PC-9 (cell line): ENCODE data around the gene SIRPA. TPM values are rescaled to one million over a fixed set of nuclear protein-coding genes. Genes with fewer than 3 reads are reported as not detected.

Experiments used
- BruUV-seq: library from RNA; stranded (reverse); fragments of 400-500 nt; replicated peaks from 2 replicates; lab custom pipeline; 2021; lab: Mats Ljungman, UMichigan
- CTCF ChIA-PET: fragments of 300-600 bp; sonication (Branson Sonifier 250); formaldehyde crosslinking; loops from one replicate; lab custom pipeline; 2022; ENCODE audit warnings: antibody characterized with exemption; lab: Charles Lee
- POLR2A ChIA-PET: fragments of 300-600 bp; sonication (Branson Sonifier 250); formaldehyde crosslinking; loops from one replicate; lab custom pipeline; 2022; ENCODE audit warnings: antibody characterized with exemption; ENCODE audit not compliant: unreplicated experiment; lab: Charles Lee
- DNase-seq, 2 experiments: peaks; one replicate each; pipeline versions ENCODE4 v3.0.0 to v3.0.0-alpha.2; 2015 to 2022; ENCODE audit warnings: mixed read lengths in 1 of 2
- H2AFZ ChIP-seq: fragments of 200-600 bp; sonication (generic); 2 replicates; pipeline ENCODE4 v1.8.1; 2017; ENCODE audit warnings: antibody characterized with exemption
- H3F3A ChIP-seq: fragments of 200-600 bp; sonication (generic); 2 replicates; pipeline ENCODE4 v1.8.1; 2017; ENCODE audit warnings: antibody characterized with exemption, mild to moderate bottlenecking, low read depth; ENCODE audit not compliant: insufficient read depth
- H3K27ac ChIP-seq: fragments of 200-600 bp; sonication (generic); 2 replicates; pipeline ENCODE4 v1.6.1; 2016; ENCODE audit warnings: mixed run types
- H3K27me3 ChIP-seq: fragments of 200-600 bp; sonication (generic); 2 replicates; pipeline ENCODE4 v1.6.1; 2016; ENCODE audit warnings: low read depth, mixed run types; ENCODE audit not compliant: insufficient read depth
- H3K36me3 ChIP-seq: fragments of 200-600 bp; sonication (generic); 2 replicates; pipeline ENCODE4 v1.6.1; 2016; ENCODE audit warnings: low read depth, mixed run types
- H3K4me1 ChIP-seq: fragments of 200-600 bp; sonication (generic); replicated peaks from 2 replicates; pipeline ENCODE4 v1.6.1; 2016; ENCODE audit warnings: mixed run types; ENCODE audit not compliant: insufficient read depth
- H3K4me2 ChIP-seq: fragments of 200-600 bp; sonication (generic); 2 replicates; pipeline ENCODE4 v1.6.1; 2017; ENCODE audit warnings: mixed run types
- H3K4me3 ChIP-seq: fragments of 200-600 bp; sonication (generic); 2 replicates; pipeline ENCODE4 v1.6.1; 2016; ENCODE audit warnings: mixed run types
- H3K79me2 ChIP-seq: fragments of 200-600 bp; sonication (generic); 2 replicates; pipeline ENCODE4 v1.6.1; 2017; ENCODE audit warnings: low read depth, mixed run types
- H3K9me2 ChIP-seq: fragments of 200-600 bp; sonication (generic); 2 replicates; pipeline ENCODE4 v1.8.1; 2017; ENCODE audit warnings: mild to moderate bottlenecking; ENCODE audit not compliant: insufficient read depth
- H3K9me3 ChIP-seq: fragments of 200-600 bp; sonication (generic); 2 replicates; pipeline ENCODE4 v1.8.1; 2016; ENCODE audit warnings: low read depth; ENCODE audit not compliant: insufficient read depth
- H4K20me1 ChIP-seq: fragments of 200-600 bp; sonication (generic); 2 replicates; pipeline ENCODE4 v1.8.1; 2017; ENCODE audit not compliant: insufficient read depth
- EZH2 ChIP-seq: fragments of 200-600 bp; sonication (generic); IDR thresholded peaks from 2 replicates; pipeline ENCODE4 v1.8.0; 2017; ENCODE audit warnings: antibody characterized with exemption, low read depth
- intact Hi-C: fragments of 100-400 bp; cut with micrococcal nuclease; formaldehyde crosslinking; loops from one replicate; pipeline ENCODE4 v1.10.0; 2022; ENCODE audit not compliant: unreplicated experiment
- total RNA-seq: library from RNA; stranded (reverse); gene quantifications from 2 replicates; pipeline ENCODE4 v1.2.3, GENCODE V29; 2021
- TF ChIP-seq, protein P1 (sequence below): fragments of 200-600 bp; sonication (generic); conservative IDR thresholded peaks from 2 replicates; pipeline ENCODE4 v1.6.1; 2017; ENCODE audit warnings: mixed run types, antibody characterized with exemption, mild to moderate bottlenecking, moderate library complexity

SIRPA gene
- total RNA-seq, 1 experiment from 2014 or later: 18.4 TPM

DNA sequence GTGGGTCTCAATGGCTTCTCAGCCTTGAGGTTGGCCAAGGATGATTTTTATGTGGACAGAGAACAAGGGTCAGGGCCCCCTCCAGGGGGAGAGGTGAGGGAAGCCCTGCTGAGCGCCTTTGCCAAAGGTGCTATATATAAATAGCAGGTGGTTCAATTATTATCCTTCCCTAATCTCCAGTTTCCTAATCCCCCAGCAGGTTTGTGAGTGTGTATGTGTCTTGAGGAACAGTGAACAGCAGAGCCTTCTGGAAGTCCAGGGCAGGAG lies 3.2 kb upstream of the SIRPA start:
- Histone ChIP-seq H3K36me3 (no peaks in the 10 kb centered on the region), H3K9me3 (no peaks in the 10 kb centered on the region), H3K79me2 (peaks cover 10% of the 10 kb centered on the region; the same call in 1 of the 2 replicates), H4K20me1 (no peaks in the 10 kb centered on the region), H3K9me2 (no peaks in the 10 kb centered on the region), H3K4me3 (no peak overlapping the region), H3K27ac (no peak overlapping the region), H3K27me3 (no peaks in the 10 kb centered on the region), H3K4me1 (peaks cover 15% of the 10 kb centered on the region), H2AFZ (no peak overlapping the region), H3K4me2 (no peak overlapping the region), H3F3A (peaks cover 3% of the 10 kb centered on the region; the same call in 1 of the 2 replicates)
- no TSS peak for BruUV-seq
- DNase-seq: no peak
- POLR2A ChIA-PET: no interaction called here
- TF ChIP-seq EZH2: no peak
- TF ChIP-seq, protein P1, sequence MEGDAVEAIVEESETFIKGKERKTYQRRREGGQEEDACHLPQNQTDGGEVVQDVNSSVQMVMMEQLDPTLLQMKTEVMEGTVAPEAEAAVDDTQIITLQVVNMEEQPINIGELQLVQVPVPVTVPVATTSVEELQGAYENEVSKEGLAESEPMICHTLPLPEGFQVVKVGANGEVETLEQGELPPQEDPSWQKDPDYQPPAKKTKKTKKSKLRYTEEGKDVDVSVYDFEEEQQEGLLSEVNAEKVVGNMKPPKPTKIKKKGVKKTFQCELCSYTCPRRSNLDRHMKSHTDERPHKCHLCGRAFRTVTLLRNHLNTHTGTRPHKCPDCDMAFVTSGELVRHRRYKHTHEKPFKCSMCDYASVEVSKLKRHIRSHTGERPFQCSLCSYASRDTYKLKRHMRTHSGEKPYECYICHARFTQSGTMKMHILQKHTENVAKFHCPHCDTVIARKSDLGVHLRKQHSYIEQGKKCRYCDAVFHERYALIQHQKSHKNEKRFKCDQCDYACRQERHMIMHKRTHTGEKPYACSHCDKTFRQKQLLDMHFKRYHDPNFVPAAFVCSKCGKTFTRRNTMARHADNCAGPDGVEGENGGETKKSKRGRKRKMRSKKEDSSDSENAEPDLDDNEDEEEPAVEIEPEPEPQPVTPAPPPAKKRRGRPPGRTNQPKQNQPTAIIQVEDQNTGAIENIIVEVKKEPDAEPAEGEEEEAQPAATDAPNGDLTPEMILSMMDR: no peak
- intact Hi-C loops: no loop called here
- CTCF ChIA-PET: no interaction called here

- intact Hi-C loops: no loop called here
- no peaks in the 10 kb centered on the region for H3K9me2 ChIP-seq
- TF ChIP-seq EZH2: no peak
- TF ChIP-seq, protein P1: no peak
- peak overlapping the region; percentile 67; the same call in 1 of the 2 replicates for H2AFZ ChIP-seq
- no peaks in the 10 kb centered on the region for H3K36me3 ChIP-seq
- no peaks in the 10 kb centered on the region for H4K20me1 ChIP-seq
- no peak overlapping the region for H3K27ac ChIP-seq
- BruUV-seq: no TSS peak
- DNase-seq: no peak
- H3K4me2 ChIP-seq: peak overlapping the region; percentile 68
- H3K79me2 ChIP-seq: peaks cover 10% of the 10 kb centered on the region; the same call in 1 of the 2 replicates
- H3F3A ChIP-seq: peaks cover 3% of the 10 kb centered on the region; the same call in 1 of the 2 replicates
- H3K27me3 ChIP-seq: no peaks in the 10 kb centered on the region
- POLR2A ChIA-PET: interaction anchor here (0.7 kb wide), 1 partner anchor 1691 kb away, joined by 4 read pairs; no protein-coding TSS in a partner anchor
- CTCF ChIA-PET: no interaction called here
- peaks cover 15% of the 10 kb centered on the region for H3K4me1 ChIP-seq
- peak overlapping the region; percentile 94; the same call in 1 of the 2 replicates for H3K4me3 ChIP-seq
- H3K9me3 ChIP-seq: no peaks in the 10 kb centered on the region
Observed at GRCh38 chr20:1893721-1894470, 1.3 kb upstream of the SIRPA start.

- Histone ChIP-seq H3K79me2 (peaks cover 10% of the 10 kb centered on the region; the same call in 1 of the 2 replicates), H3K4me2 (peak overlapping the region; percentile 68), H4K20me1 (no peaks in the 10 kb centered on the region), H3K9me2 (no peaks in the 10 kb centered on the region), H3K27me3 (no peaks in the 10 kb centered on the region), H2AFZ (peak overlapping the region; percentile 67; the same call in 1 of the 2 replicates), H3K9me3 (no peaks in the 10 kb centered on the region), H3K4me3 (peak overlapping the region; percentile 94; the same call in 1 of the 2 replicates), H3F3A (peaks cover 3% of the 10 kb centered on the region; the same call in 1 of the 2 replicates), H3K4me1 (peaks cover 9% of the 10 kb centered on the region), H3K27ac (no peak overlapping the region), H3K36me3 (no peaks in the 10 kb centered on the region)
- DNase-seq: peak in 1 of 2 experiments; percentile 62
- TF ChIP-seq, protein P1: no peak
- no peak for TF ChIP-seq EZH2
- intact Hi-C loops: no loop called here
- CTCF ChIA-PET: no interaction called here
- BruUV-seq: no TSS peak
- POLR2A ChIA-PET: interaction anchor here (0.7 kb wide), 1 partner anchor 1691 kb away, joined by 4 read pairs; no protein-coding TSS in a partner anchor
Observed at GRCh38 chr20:1894471-1894950, 696 bp upstream of the SIRPA start.
